Gastrocnemius medialis (tissue), 4 donors: ENCODE measurements around the gene PTPRJ.

ENCODE experiments used
- CTCF ChIP-seq, 5 experiments: fragments of 450-650 bp in 3 of 5; fragments of 200-600 bp in 2 of 5; sonication (generic) in 2 of 5; IDR thresholded peaks in 4 of 5; conservative IDR thresholded peaks in 1 of 5; 1 replicate in 4 of 5; 2 replicates in 1 of 5; pipeline ENCODE4 v1.5.1; 2016 to 2019; ENCODE audit warnings: antibody characterized with exemption in 5 of 5, mild to moderate bottlenecking in 3 of 5, moderate library complexity in 3 of 5
- POLR2A ChIP-seq, 2 donors: fragments of 450-650 bp; IDR thresholded peaks; one replicate each; pipeline ENCODE4 v1.6.1; 2017; ENCODE audit warnings: antibody characterized with exemption in 2 of 2, mild to moderate bottlenecking in 2 of 2, moderate library complexity in 2 of 2

DNA sequence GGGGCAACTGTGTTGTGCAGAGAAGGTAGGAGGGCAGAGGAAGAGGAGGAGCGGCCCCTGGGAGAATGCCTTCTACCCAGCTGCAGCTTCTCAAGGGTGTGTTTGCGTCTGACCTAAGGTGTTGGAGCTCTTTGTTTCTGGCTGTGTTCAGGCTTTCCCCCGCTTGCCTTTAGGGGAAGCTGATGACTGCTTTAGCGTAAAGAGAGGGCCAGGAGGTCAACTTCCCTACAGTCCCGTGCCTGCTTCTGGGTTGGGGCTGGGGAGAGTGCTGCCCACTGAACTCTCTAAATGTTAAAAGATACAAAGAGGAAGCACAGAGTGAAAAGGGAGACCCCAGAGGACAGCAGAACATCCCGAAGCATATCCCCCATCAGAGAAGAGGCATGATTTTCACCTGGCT is 99.2 kb downstream of the PTPRJ start:
- TF ChIP-seq POLR2A (IDR thresholded peaks at IDR 0.05) (no peak), CTCF (IDR thresholded peaks at IDR 0.05 in 4 of 5, conservative IDR thresholded peaks at IDR 0.05 in 1 of 5) (no peak)
